Inflammatory macrophage treated with lipopolysaccharide for 1 hour (primary cell): ENCODE measurements around the gene GPRC5D.

ENCODE experiments used
- DNase-seq, 2 donors: peaks; one replicate each; pipeline ENCODE4 v3.0.0-alpha.2; 2020 to 2022

GPRC5D gene

DNA sequence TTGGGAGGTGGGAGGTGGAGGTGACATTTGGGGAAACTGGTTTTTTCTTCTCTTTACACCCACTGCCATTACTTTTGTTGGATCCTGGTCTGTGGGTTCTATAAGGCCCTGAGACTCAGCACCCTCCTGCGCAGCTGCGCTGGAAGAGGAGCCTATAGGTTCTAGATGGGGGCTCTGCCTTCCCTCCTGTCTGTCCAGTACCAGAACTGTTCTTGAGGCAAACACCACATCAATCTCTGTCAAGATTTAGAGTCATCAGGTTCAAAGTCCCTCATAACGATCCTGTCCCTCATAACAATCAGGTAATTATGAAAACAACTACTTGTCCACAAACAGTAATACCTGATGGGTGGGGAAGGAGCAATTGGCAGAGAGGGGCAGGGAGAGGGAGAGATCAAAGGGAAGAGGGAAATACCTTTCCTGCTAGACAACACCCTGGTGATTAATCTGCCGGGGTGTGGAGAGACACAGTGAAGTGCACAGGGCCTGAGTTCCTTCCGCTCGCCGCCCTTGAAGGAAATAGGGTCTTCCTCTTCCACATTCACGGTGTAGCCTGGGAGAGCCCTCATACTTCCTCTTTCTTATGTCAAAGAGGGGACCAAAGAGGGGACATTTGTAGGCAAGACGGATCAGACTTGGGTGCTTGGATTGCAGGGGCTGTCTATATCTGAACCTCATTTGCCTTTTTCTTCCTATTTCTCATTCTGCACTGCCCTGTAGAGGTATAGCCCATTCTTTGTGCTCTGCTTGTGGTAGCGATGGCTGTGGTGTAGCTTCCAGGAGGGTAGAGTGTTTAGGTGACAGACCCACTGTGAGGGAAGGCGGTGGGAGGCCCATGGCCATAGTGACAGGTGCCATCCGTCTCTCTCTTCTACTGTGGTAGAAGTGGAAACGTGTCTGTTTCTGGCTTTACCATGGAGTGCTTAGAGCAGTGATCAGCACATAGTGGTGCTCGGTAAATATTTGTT lies 48.0 kb downstream of the GPRC5D start:
- DNase-seq, result no peak

DNA sequence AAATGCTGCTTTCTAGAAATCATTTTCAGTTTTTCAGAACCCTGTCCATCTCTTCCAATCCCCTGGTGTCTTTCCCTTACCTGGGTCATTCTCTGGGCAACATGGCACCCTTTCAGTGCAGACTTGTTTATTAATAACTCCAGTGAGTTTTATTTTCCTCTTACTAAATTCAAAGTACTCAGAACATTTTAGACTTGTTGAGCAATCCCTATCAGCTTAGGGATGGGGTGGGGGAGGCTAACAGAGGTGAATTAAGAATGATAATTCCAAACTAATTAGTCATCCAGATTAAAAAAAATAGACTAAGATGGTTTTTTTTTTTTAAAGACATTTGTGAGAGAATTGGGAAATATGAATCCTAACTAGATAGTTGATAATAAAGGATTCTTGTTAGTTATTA lies 49.9 kb downstream of the GPRC5D start:
- no peak for DNase-seq

DNA sequence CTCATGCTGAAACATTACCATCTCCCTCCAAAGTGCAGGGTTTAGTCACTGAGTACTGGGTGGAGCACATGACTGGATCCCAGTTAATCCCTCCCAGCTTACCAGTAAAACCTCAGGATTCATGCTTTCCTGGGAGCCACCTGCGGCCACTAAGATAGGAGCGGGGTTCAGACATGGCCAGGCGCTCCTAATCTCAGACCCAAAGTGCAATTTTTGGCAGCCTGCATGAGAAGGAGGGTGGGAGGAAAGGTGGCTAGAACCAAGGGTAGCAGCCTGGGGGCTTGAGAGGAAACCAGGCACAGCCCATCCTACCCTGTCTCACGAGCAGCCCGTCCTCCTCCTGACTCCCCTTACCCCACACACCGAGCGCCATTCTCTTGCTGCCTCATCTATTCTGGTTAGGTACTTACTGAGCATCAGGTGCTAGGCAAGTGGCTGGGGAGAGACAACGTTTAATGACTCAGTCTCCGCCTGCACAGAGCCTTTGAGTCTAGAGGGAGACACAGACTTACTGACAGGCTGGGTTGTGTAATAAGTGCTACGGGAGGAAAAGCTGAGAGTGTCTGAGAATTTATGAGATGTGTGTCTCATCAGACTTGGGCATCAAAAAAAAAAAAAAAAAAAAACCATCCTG lies 50.7 kb downstream of the GPRC5D start:
- DNase-seq, result peak in 1 of 2 donors; percentile 44

DNA sequence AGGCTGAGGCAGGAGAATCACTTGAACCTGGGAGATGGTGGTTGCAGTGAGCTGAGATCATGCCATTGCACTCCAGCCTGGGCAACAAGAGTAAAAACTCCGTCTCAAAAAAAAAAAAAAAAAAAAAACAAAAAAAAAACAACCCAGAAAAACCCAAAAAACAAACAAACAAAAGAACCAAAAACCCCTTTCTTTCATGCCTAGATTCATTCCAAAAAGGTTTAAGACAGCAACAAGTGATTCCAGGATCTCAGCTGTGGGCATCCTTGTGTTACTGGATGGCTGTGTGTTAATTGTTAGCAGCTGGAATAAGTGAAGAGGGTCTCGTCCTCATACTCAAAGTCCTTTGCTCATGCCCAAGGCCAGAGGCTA lies 51.2 kb downstream of the GPRC5D start:
- no peak for DNase-seq

DNA sequence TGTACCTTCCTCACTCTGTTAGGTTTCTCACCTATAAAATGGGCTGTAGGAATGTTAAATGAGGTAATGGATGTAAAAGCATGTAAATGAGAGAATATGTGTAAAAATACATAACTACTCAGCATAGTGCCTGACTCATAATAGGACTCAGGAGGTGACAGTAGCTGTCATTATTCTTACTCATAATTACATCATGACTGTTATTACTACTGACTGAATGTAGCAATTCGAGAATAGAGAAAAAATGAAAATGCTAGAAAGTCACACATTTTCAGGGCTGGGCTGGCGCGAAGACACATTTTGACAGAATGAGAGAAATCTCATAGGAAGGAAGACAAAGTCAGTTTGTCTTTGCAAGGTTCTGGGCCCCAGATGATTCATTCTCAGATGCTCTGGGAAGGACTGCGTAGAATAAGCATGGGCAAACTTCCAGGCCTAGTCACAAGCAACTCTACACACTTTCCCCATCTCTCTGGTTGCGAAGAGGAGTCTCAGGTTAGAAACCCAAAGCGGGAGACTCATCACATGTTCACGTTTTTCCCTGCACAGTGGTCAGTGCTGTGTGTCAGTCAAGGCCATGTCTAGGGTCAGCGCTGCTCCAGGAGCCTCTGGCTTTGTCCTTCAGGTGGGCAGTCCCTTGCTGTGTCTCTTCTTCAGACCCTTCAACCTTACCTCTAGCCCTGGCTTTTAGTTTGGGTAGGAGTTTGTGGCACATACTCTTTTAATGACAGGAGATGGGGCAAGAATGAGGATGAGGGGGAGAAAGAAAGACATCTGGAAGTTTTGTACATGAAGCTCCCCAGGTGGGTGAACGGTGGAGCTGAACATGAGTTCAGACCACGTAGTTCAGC lies 52.2 kb downstream of the GPRC5D start:
- DNase-seq, result peak; percentile 41 to 61

DNA sequence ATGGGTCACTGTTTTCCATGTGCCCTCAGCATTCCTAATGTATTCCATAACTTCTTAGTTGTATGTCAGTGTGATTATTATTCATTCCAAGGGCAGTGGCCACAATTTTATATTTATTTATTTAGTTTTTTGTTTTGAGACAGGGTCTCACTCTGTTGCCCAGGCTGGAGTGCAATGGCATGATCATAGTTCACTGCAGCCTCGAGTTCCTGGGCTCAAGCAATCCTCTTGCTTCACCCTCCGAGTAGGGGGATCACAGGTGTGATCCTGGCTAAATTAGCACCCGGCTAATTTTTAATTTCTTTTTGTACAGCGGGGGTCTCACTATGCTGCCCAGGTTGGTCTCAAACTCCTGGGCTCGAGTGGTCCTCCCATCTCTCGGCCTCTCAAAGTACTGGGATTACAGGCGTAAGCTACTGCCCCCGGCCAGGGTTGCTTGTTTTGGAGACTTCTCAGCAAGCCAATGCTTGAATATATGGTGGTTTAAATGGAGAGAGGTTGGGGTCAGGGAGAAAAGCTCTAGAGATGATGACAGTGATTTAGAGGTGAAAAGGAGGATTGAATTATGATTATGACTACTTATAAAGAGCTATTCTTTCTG lies 53.0 kb downstream of the GPRC5D start:
- no peak for DNase-seq

DNA sequence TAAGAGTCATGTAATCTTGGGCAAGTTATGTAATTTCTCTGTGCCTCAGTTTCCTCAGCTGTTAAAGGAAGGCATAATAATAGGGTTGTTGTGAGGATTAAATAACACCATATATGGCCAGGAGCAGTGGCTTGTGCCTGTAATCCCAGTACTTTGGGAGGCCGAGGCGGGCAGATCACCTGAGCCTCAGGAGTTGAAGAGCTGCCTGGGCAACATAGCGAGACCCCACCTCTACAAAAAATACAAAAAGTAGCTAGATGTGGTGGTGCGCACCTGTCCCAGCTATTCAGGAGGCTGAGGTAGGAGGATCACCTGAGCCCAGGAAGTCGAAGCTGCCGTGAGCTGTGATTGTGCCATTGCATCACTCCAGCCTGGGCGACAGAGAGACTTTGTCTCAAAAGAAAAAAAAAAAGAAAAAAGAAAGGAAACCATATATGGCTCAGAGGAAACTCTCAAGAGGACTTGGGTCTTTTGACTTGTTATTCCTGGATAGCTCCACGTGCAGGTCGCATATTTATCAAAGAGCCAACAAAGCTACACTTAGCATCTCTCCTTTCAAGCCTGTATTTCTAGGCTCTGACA lies 53.7 kb downstream of the GPRC5D start:
- no peak for DNase-seq

DNA sequence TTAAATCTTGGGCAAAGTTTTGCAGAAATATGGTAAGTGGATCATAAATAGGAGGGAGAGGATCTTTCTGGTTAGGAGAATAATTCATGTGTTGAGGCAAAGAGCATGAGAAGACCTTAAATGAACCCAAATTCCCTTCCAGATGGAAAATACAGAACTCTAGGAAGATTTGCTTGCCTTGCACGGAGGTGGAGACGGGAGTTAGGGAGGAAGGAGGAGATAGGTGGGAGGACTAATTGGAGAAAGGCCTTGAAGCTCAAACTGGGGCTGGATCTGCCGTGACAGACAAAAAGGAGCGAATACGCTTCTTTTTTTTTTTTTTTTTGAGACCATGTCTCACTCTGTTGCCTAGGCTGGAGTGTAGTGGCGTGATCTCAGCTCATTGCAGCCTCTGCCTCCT lies 54.7 kb downstream of the GPRC5D start:
- no peak for DNase-seq

DNA sequence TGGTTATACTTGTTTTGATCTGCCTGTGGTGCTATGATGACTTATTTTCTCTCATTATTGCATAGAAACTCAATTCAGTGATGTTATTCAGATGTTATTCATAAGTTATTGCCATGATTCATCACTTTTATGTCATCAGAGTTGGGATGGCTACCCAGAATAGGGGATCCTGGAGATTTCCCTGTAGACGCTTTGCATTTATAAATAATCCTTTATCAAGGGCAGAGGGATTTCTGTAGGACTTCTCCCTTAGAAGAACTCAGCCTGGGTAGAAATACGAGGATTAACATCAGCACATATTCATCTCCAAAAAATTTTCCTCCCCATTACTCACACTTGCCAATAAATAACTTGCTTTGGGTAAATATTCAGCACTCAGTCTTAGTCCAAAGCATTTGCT lies 55.7 kb downstream of the GPRC5D start:
- DNase-seq, result no peak

DNA sequence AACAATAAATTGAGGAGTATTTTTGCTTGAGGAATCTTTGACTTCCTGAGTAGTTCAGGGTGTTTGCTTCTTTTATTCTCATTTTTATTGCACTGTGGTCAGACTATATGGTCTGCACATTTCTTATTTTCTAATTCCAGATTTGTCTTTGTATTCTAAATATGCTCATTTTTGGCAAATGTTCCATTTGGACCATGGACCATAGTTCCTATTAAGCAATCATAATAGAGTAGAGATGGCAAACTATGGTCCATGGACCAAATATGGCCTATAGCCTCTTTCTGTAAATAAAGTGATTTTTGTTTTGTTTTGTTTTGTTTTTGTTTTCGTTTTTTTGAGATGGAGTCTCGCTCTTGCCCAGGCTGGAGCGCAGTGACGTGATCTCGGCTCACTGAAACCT lies 58.5 kb downstream of the GPRC5D start:
- no peak for DNase-seq

DNA sequence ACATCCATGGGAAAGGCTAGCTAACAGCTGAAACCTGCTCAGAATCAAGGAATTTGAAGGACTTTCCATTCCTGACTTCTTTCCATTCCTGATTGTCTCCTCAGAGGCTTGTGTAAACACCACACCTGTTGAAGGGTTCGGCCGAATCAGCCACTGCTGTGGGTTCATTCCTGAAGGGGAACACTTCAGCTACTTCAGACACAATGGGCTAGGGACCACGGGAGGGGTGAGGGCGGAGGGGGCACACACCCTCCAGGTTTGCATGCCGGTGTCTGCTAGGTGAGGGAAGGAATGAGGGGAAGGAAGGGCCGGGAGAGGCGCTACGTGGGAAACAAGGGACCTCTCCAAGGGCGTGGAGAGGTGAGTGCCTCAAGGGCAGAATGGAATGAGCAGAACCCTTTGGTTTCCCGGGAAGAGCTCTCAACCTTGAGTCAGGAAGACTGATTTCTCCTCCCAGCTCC lies 59.3 kb downstream of the GPRC5D start:
- DNase-seq, result no peak

DNA sequence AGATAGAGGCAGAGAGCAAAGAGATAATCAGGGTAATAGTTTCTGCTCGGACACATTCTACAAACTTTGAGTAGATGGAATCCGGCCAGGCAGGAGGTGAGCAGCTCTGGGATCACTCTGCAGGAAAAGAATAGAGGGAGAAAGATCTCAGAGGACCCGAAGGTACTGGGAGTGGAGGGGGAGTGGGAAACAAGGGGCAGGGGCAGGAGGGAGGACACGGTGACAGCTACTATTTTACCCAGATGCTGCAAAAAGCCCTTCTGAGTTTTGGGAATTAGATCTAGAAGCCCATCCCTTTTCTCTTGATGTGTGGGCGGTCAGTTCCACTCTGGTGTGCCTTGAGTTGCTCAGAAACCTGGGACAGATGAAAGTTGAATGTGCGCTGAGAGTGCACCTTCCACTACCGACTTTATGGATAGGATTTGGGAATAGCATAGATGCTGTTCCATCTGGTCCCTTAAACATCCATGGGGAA lies 60.1 kb downstream of the GPRC5D start:
- no peak for DNase-seq

DNA sequence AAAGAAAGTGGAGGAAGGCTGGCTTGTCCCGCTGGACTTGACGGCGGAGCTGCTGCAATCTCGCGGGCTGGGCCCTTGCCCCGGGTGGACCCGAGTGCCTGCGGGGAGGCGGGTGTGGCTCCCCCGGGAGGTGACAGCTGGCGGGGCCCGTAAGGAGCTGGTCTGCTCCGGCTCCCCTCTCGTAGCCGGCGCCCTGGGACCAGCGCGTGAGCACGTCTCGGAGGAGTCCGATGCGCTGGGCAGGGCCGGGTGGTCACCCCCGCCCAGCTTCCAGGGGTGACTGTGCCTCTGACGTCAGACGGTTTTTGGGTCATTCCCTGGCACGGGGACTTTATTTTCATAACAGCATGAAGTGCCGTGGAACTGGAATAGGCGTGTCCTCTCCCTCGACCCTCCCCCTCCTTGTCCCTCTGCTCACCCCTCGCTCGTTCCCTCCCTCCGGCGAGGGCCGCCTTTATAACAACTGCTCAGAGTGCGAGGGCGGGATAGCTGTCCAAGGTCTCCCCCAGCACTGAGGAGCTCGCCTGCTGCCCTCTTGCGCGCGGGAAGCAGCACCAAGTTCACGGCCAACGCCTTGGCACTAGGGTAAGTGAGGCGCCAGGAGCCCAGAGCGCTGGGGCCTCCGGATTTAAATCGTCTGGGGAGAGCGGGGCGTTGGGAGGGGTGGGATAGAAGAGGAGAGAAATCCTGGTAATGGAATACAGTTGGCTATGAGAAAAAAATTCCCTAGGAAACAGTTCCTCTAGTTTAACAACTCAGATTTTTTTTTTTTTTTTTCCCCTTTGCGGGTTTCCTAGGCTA lies 60.7 kb downstream of the GPRC5D start, which contains the start of gene GPRC5A:
Gene GPRC5A (plus strand): TSS at position 483 of the 801 bp plus-strand sequence. CDS start 16,688 bp downstream, outside the sequence.
- DNase-seq, result peak; percentile 44 to 46
